IMR-90 (cell line): Measurements from ENCODE around the gene ST6GALNAC4. TPM values are rescaled to one million over a fixed set of nuclear protein-coding genes. Genes with fewer than 3 reads are reported as not detected.
A peak's percentile ranks its signal among the peaks of the same experiment; 100 is the strongest.

Source experiments
- ATAC-seq: fragments of 200-7000 bp; cut with Tn5 transposase; 2 replicates; pipeline ENCODE4 v1.9.1; 2020; ENCODE audit warnings: low read depth, mild to moderate bottlenecking, moderate library complexity
- BruUV-seq: library from RNA; stranded (reverse); fragments of 400-500 nt; replicated peaks from 2 replicates; lab custom pipeline; 2021; lab: Mats Ljungman, UMichigan
- CTCF ChIA-PET: fragments of 300-600 bp; formaldehyde crosslinking; extraction: SDS; loops from one replicate; lab custom pipeline; 2021; ENCODE audit warnings: antibody characterized with exemption; lab: Yijun Ruan, JAX
- POLR2A ChIA-PET: fragments of 300-600 bp; sonication (Branson Sonifier 250); formaldehyde crosslinking; loops from one replicate; lab custom pipeline; 2022; ENCODE audit warnings: antibody characterized with exemption; ENCODE audit not compliant: unreplicated experiment; lab: Charles Lee
- DNase-seq: peaks from one replicate; pipeline ENCODE4 v3.0.0; 2013
- H2AFZ ChIP-seq: replicated peaks from 2 replicates; pipeline ENCODE3; 2013; ENCODE audit warnings: low read length, mild to moderate bottlenecking; ENCODE audit not compliant: poor library complexity
- H2AK5ac ChIP-seq: 2 replicates; pipeline ENCODE4 v1.6.1; 2013; ENCODE audit warnings: low read depth, low read length, inconsistent platforms
- H2AK9ac ChIP-seq: replicated peaks from 2 replicates; pipeline ENCODE3; 2013; ENCODE audit warnings: mild to moderate bottlenecking, low read depth, low read length, moderate library complexity; ENCODE audit not compliant: poor library complexity
- H2BK120ac ChIP-seq: 2 replicates; pipeline ENCODE4 v1.6.1; 2013; ENCODE audit warnings: low read depth, low read length, inconsistent platforms
- H2BK15ac ChIP-seq: 3 replicates; pipeline ENCODE4 v1.6.1; 2013; ENCODE audit warnings: low read depth, low read length, inconsistent platforms
- H2BK20ac ChIP-seq: 2 replicates; pipeline ENCODE4 v1.6.1; 2013; ENCODE audit warnings: low read depth, mild to moderate bottlenecking, inconsistent platforms, low read length, moderate library complexity
- H2BK5ac ChIP-seq: 2 replicates; pipeline ENCODE4 v1.6.1; 2013; ENCODE audit warnings: mild to moderate bottlenecking, low read depth, low read length, inconsistent platforms; ENCODE audit not compliant: poor library complexity, severe bottlenecking
- H3K14ac ChIP-seq: replicated peaks from 2 replicates; pipeline ENCODE4 v1.6.1; 2013; ENCODE audit warnings: low read depth, low read length, inconsistent platforms
- H3K18ac ChIP-seq: 2 replicates; pipeline ENCODE4 v1.6.1; 2013; ENCODE audit warnings: low read depth, low read length, control low read depth
- H3K23ac ChIP-seq: 2 replicates; pipeline ENCODE4 v1.6.1; 2013; ENCODE audit warnings: low read depth, low read length, inconsistent platforms
- H3K27ac ChIP-seq: 2 replicates; pipeline ENCODE4 v1.5.1; 2013; ENCODE audit warnings: mild to moderate bottlenecking, control low read depth, low read length; ENCODE audit not compliant: insufficient read depth
- H3K27me3 ChIP-seq: 2 replicates; pipeline ENCODE4 v1.6.1; 2013; ENCODE audit warnings: low read length; ENCODE audit not compliant: control insufficient read depth, insufficient read depth
- H3K36me3 ChIP-seq: 2 replicates; pipeline ENCODE4 v1.6.1; 2013; ENCODE audit warnings: low read length, mixed read lengths; ENCODE audit not compliant: control insufficient read depth, insufficient read depth
- H3K4ac ChIP-seq: 2 replicates; pipeline ENCODE4 v1.6.1; 2013; ENCODE audit warnings: low read depth, low read length, inconsistent platforms
- H3K4me1 ChIP-seq: 2 replicates; pipeline ENCODE4 v1.6.1; 2013; ENCODE audit warnings: low read length, mixed read lengths; ENCODE audit not compliant: control insufficient read depth, insufficient read depth
- H3K4me2 ChIP-seq: 2 replicates; pipeline ENCODE4 v1.6.1; 2013; ENCODE audit warnings: low read depth, mild to moderate bottlenecking, control low read depth, low read length, moderate library complexity
- H3K4me3 ChIP-seq: 2 replicates; pipeline ENCODE4 v1.5.1; 2013; ENCODE audit warnings: low read depth, mild to moderate bottlenecking, control low read depth, low read length, moderate library complexity; ENCODE audit not compliant: insufficient read depth
- H3K56ac ChIP-seq: 2 replicates; pipeline ENCODE4 v1.6.1; 2013; ENCODE audit warnings: low read length, inconsistent platforms; ENCODE audit not compliant: insufficient read depth; ENCODE audit errors: extremely low read depth
- H3K79me1 ChIP-seq, 2 experiments: 2 replicates each; pipeline ENCODE4 v1.6.1; 2013; ENCODE audit warnings: low read length in 2 of 2, inconsistent platforms in 1 of 2, low read depth in 1 of 2
- H3K9ac ChIP-seq: 2 replicates; pipeline ENCODE4 v1.6.1; 2013; ENCODE audit warnings: low read depth, low read length, control low read depth
- H3K9me1 ChIP-seq: 2 replicates; pipeline ENCODE4 v1.6.1; 2013; ENCODE audit warnings: low read length, inconsistent platforms; ENCODE audit not compliant: insufficient read depth
- H3K9me3 ChIP-seq: 2 replicates; pipeline ENCODE4 v1.6.1; 2013; ENCODE audit warnings: low read length; ENCODE audit not compliant: control insufficient read depth, insufficient read depth
- H4K20me1 ChIP-seq: 2 replicates; pipeline ENCODE4 v1.6.1; 2013; ENCODE audit warnings: low read length, inconsistent platforms; ENCODE audit not compliant: insufficient read depth
- H4K5ac ChIP-seq: 2 replicates; pipeline ENCODE4 v1.6.1; 2013; ENCODE audit warnings: mild to moderate bottlenecking, low read depth, low read length, control low read depth
- H4K8ac ChIP-seq, 2 experiments: 2 replicates each; pipeline ENCODE4 v1.6.1; 2013; ENCODE audit warnings: low read depth in 2 of 2, low read length in 2 of 2, control low read depth in 1 of 2, inconsistent platforms in 1 of 2
- H4K91ac ChIP-seq: 2 replicates; pipeline ENCODE4 v1.6.1; 2013; ENCODE audit warnings: low read depth, low read length, inconsistent platforms; ENCODE audit not compliant: insufficient read depth
- MXI1 ChIP-seq: IDR thresholded peaks from 2 replicates; pipeline ENCODE4 v1.6.1; 2012; ENCODE audit warnings: low read depth, mild to moderate bottlenecking, low read length, moderate library complexity, borderline replicate concordance
- WGBS, 2 experiments: methylation state at CpG; one replicate each; pipeline versions ENCODE4 v1.1.5 to v1.1.7; 2013; ENCODE audit warnings: missing lambda C conversion rate in 2 of 2; ENCODE audit not compliant: insufficient read length in 1 of 2; ENCODE audit errors: extremely low coverage in 2 of 2; 5-methylcytosine and 5-hydroxymethylcytosine counted together
- dilution Hi-C: fragments of 300-500 bp; cut with HindIII; formaldehyde crosslinking; loops from one replicate; pipeline ENCODE4 v1.14.3; 2018; ENCODE audit warnings: low sequenced_read_pairs; ENCODE audit not compliant: unreplicated experiment
- in situ Hi-C: fragments of 300-500 bp; cut with MboI; formaldehyde crosslinking; loops from 3 replicates; pipeline ENCODE4 v1.14.3; 2019; ENCODE audit warnings: low sequenced_read_pairs, inconsistent platforms, mixed read lengths
- intact Hi-C: fragments of 100-400 bp; cut with micrococcal nuclease; formaldehyde crosslinking; loops from 2 replicates; pipeline ENCODE4 v1.10.0; 2022
- polyA plus RNA-seq, 3 experiments: library from polyadenylated mRNA; depleted of rRNA; stranded (reverse); fragments of >200 nt; gene quantifications; 2 replicates each; pipeline ENCODE4 v1.2.3, GENCODE V29; 2012; ENCODE audit warnings: low replicate concordance in 1 of 3
- total RNA-seq: library from RNA; depleted of rRNA; stranded (reverse); fragments of >200 nt; gene quantifications from 2 replicates; pipeline ENCODE4 v1.2.3, GENCODE V29; 2012

Gene ST6GALNAC4
- total and polyA plus RNA-seq, 2 of the 4 experiments (the other 2 are of a cell fraction), result 12.5 to 32.9 TPM

GRCh38 chr9:127924736-127925444, 8.0 kb upstream of the ST6GALNAC4 start:
- no peak overlapping the region for H3K4me2 ChIP-seq
- in situ Hi-C loops (loop anchor here (5.0 kb wide), 1 partner anchor 338 kb away; no protein-coding TSS in a partner anchor), intact Hi-C loops (loop anchor here (10.0 kb wide), 2 partner anchors 420 to 720 kb away; no protein-coding TSS in a partner anchor), dilution Hi-C loops (no loop called here)
- DNase-seq, result no peak
- no peak overlapping the region for H3K4ac ChIP-seq
- H3K9ac ChIP-seq, result no peak overlapping the region
- no peak overlapping the region for H4K91ac ChIP-seq
- H3K23ac ChIP-seq, result no peak overlapping the region
- ChIA-PET POLR2A (interaction anchor here (0.5 kb wide), 1 partner anchor 8 kb away, joined by 4 read pairs; the partner anchor contains the start of gene ST6GALNAC4), CTCF (no interaction called here)
- H3K36me3 ChIP-seq, result no peaks in the 10 kb centered on the region
- no peak overlapping the region for H2AFZ ChIP-seq
- H2BK120ac ChIP-seq, result 0 out of 2 replicates have a peak overlapping the region, but pooled peaks have one; percentile 5
- H3K14ac ChIP-seq, result no peak overlapping the region
- peaks cover 8% of the 10 kb centered on the region for H3K9me1 ChIP-seq
- H2BK20ac ChIP-seq, result no peak overlapping the region
- no peaks in the 10 kb centered on the region for H3K9me3 ChIP-seq
- no peak overlapping the region for H3K4me3 ChIP-seq
- peaks cover 4% of the 10 kb centered on the region for H4K20me1 ChIP-seq
- no peak overlapping the region for H2BK5ac ChIP-seq
- peak overlapping the region; percentile 97 for H2AK5ac ChIP-seq
- peak overlapping the region; percentile 6; the same call in 1 of the 3 replicates for H2BK15ac ChIP-seq
- no peak for ATAC-seq
- WGBS, 2 experiments, result 92% methylated on average over 16 of the region's 22 CpGs; no CpG with 5 or more reads in 1 of the 2 experiments
- TF ChIP-seq MXI1, result no peak
- H4K5ac ChIP-seq, result no peak overlapping the region
- no peak overlapping the region for H3K56ac ChIP-seq
- peaks cover 5% of the 10 kb centered on the region for H3K4me1 ChIP-seq
- no peak overlapping the region for H4K8ac ChIP-seq
- no peak overlapping the region for H2AK9ac ChIP-seq
- no peak overlapping the region for H3K18ac ChIP-seq
- no peak overlapping the region for H3K27ac ChIP-seq
- H3K79me1 ChIP-seq, result 0 out of 4 replicates have a peak, but pooled peaks cover 0 to under 1% of the 10 kb centered on the region in 2 experiments
- BruUV-seq, result no TSS peak
- no peaks in the 10 kb centered on the region for H3K27me3 ChIP-seq
